A549 treated with ZK216348 at 1 μM for 4 hours (cell line): ENCODE data around the gene TBC1D1. TPM values are rescaled to one million over a fixed set of nuclear protein-coding genes. Genes with fewer than 3 reads are reported as not detected.

Experiments used
- total RNA-seq: library from RNA; stranded (reverse); fragments of 200-300 nt; extraction: Qiagen RNA extraction; gene quantifications from 5 replicates; pipeline ENCODE4 v1.2.3, GENCODE V29; 2022; ENCODE audit warnings: low read depth

TBC1D1 gene
- 24.3 to 32.3 TPM (median 27.4 TPM) in 5 replicates for total RNA-seq

GRCh38 chr4:37890801-37891259, at the start of gene TBC1D1:
Gene TBC1D1 (plus strand): TSS chr4:37891084. CDS start chr4:37902096, 11,012 bp downstream.

GRCh38 chr4:37960098-37960497, 69.2 kb downstream of the TBC1D1 start, which contains the start of gene PTTG2:
Gene PTTG2 (plus strand): TSS chr4:37960398. CDS start chr4:37960435, 37 bp downstream.

Other genes starting within 250 kb of the TBC1D1 start
- 4.7 to 7.5 TPM (median 6.3 TPM) in 5 replicates for gene RELL1, start 204.7 kb upstream of the TBC1D1 start, total RNA-seq
- gene PGM2, start 64.4 kb upstream of the TBC1D1 start, total RNA-seq, result 12.4 to 19.7 TPM (median 14.7 TPM) in 5 replicates
- gene PTTG2, start 69.3 kb downstream of the TBC1D1 start, total RNA-seq, result not detected in 5 replicates